Activated CD8-positive, alpha-beta T cell treated with anti-CD3 and anti-CD28 coated beads, Interleukin-2, amount 10 ng/mL, durations not matched to agents 7 days and 5 days (primary cell): ENCODE measurements around the gene DHRS2. TPM values are rescaled to one million over a fixed set of nuclear protein-coding genes. Genes with fewer than 3 reads are reported as not detected.
"Not testable (repeated sequence)": the region's sequence is repeated elsewhere in the genome, so short reads cannot be mapped to it uniquely, and the experiment has no call there.

Experiments
- ATAC-seq: fragments of 150-1000 bp; cut with Tn5 transposase; one replicate; pipeline ENCODE4 v1.10.0; 2021; ENCODE audit warnings: moderate library complexity
- CTCF ChIA-PET: fragments of 350-600 bp; sonication (Branson Sonifier 250); formaldehyde crosslinking; loops from one replicate; lab custom pipeline; 2021; ENCODE audit warnings: antibody characterized with exemption; lab: Charles Lee
- POLR2A ChIA-PET: fragments of 350-600 bp; sonication (Branson Sonifier 250); formaldehyde crosslinking; loops from one replicate; lab custom pipeline; 2021; ENCODE audit warnings: antibody characterized with exemption; lab: Charles Lee
- DNase-seq: peaks from one replicate; pipeline ENCODE4 v3.0.0-alpha.2; 2020
- H3K27ac Mint-ChIP-seq: one replicate; pipeline ENCODE4 v1.8.0; 2021; ENCODE audit warnings: mild to moderate bottlenecking, mixed read lengths
- H3K27me3 Mint-ChIP-seq: one replicate; pipeline ENCODE4 v1.8.0; 2021; ENCODE audit warnings: low read depth, mixed read lengths
- H3K36me3 Mint-ChIP-seq: one replicate; pipeline ENCODE4 v1.8.0; 2021; ENCODE audit warnings: low read depth, mixed read lengths
- H3K4me1 Mint-ChIP-seq: one replicate; pipeline ENCODE4 v1.8.0; 2021; ENCODE audit warnings: low read depth, mixed read lengths
- H3K4me3 Mint-ChIP-seq: one replicate; pipeline ENCODE4 v1.8.0; 2021; ENCODE audit warnings: mild to moderate bottlenecking, mixed read lengths
- H3K9me3 Mint-ChIP-seq: one replicate; pipeline ENCODE4 v1.8.0; 2022; ENCODE audit warnings: mixed read lengths; ENCODE audit not compliant: insufficient read depth
- total RNA-seq, 2 experiments: library from RNA; stranded (reverse); gene quantifications; one replicate each; pipeline ENCODE4 v1.2.3, GENCODE V29; 2021

DHRS2 gene, protein sequence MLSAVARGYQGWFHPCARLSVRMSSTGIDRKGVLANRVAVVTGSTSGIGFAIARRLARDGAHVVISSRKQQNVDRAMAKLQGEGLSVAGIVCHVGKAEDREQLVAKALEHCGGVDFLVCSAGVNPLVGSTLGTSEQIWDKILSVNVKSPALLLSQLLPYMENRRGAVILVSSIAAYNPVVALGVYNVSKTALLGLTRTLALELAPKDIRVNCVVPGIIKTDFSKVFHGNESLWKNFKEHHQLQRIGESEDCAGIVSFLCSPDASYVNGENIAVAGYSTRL
- total RNA-seq: under 1 TPM; 0.24 to 0.44 TPM

DNA sequence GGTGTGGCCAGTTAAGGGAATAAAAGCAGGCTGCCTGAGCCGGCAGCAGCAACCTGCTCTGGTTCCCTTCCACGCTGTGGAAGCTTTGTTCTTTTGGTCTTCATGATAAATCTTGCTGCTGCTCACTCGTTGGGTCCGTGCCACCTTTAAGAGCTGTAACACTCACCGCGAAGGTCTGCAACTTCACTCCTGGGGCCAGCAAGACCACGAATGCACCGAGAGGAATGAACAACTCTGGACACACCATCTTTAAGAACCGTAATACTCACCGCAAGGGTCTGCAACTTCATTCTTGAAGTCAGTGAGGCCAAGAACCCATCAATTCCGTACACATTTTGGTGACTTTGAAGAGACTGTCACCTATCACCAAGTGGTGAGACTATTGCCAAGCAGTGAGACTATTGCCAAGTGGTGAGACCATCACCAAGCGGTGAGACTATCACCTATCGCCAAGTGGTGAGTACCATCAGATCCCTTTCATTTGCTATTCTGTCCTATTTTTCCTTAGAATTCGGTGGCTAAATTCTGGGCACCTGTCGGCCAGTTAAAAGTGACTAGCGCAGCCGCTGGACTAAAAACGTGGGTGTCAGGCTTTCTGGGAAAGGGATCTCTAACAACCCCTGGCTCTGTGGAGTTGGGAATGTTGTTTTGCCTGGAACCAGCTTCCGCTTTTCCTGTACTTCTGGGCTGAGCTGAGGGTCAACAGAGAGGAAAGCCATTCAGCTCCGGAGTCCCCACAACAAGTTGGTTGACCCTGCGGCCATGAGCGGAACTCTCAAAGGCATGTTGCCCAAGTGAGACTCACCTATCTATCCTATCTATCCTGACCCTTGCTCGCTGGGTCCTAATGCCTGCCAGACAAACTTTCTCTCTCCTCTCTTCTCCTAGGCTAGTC is at the start of gene DHRS2:
TSS of gene DHRS2 (plus strand) at position 48 of the 895 bp plus-strand sequence. CDS start 2,501 bp downstream, outside the sequence.
- POLR2A ChIA-PET: no interaction called here
- CTCF ChIA-PET: interaction anchor here (1.2 to 7.0 kb wide), 2 partner anchors 47 to 317 kb away, joined by 3 to 110 read pairs; no protein-coding TSS in a partner anchor
- H3K27me3 Mint-ChIP-seq: peaks cover 5% of the 10 kb centered on the region
- no peaks in the 10 kb centered on the region for H3K9me3 Mint-ChIP-seq
- DNase-seq (no peak), ATAC-seq (no peak)
- no peak within 1 kb of the TSS for H3K4me3 Mint-ChIP-seq
- H3K27ac Mint-ChIP-seq: no peak within 1 kb of the TSS
- peaks cover 8% of the 10 kb centered on the region for H3K4me1 Mint-ChIP-seq
- no peaks in the 10 kb centered on the region for H3K36me3 Mint-ChIP-seq

DNA sequence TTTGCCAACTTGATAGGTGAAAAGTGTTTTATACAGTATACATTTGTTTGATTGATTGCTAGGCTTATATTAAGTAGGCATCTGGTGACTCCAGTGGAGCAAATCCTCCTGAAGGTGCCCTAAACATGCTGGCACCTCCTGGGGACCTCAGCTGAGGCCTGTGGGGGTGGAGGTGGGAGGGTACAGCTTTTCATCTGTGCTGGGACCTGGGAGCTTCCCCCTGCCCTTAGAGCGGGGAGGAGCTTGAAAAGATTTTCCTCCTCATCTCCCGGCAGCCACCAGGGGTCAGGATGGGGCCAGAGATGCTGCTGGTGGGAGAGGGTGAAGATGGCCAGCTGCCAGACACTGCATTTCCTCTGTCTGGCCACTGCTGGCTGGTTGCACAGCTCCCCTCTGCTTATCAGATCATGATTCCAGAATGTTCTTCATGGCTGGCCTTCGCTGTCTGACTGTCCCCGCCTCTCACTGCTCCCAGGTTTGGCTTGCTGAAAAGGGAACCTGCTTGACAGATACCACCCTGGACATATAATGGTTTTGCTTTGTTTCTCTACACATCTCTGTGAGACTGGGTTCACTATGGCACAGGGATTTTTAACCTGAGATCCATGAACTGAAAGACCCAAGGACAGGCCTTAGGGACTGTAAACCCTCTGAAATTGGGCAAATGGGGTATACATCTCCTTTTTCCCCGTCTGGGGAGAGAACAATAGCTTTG is 47.1 kb upstream of the DHRS2 start:
- H3K36me3 Mint-ChIP-seq: no peaks in the 10 kb centered on the region
- CTCF ChIA-PET: interaction anchor here (0.6 to 3.8 kb wide), 43 partner anchors 8 to 365 kb away, joined by 3 to 110 read pairs (median 4); partner anchors contain the start of genes DHRS2 and DHRS4
- H3K4me3 Mint-ChIP-seq: no peak overlapping the region
- H3K27ac Mint-ChIP-seq: no peak overlapping the region
- ATAC-seq (peak; percentile 99), DNase-seq (peak; percentile 88)
- H3K4me1 Mint-ChIP-seq: peaks cover 11% of the 10 kb centered on the region
- peaks cover 11% of the 10 kb centered on the region for H3K27me3 Mint-ChIP-seq
- POLR2A ChIA-PET: no interaction called here
- H3K9me3 Mint-ChIP-seq: no peaks in the 10 kb centered on the region

DNA sequence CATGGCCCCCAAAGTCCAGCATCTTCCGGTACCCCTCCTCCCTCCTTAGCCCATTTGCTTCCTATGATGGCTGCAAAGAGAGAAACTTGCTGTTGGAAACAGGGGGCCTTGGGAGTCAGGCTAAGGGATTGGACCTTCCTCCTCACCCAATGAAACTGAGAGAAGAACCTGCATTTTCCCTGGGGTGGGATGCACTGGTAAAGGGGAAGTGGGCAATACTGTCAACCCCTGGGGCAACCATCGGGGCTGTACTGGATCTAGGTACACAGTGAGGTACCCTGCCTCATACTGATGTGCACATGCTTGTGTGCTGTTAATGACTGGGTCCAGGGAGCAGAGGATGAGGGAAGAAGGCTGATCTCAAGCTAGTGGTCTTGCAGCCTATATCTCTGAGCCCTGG is 46.6 kb upstream of the DHRS2 start:
- Mint-ChIP-seq H3K36me3 (no peaks in the 10 kb centered on the region), H3K27me3 (peaks cover 11% of the 10 kb centered on the region), H3K4me3 (no peak overlapping the region), H3K4me1 (peaks cover 11% of the 10 kb centered on the region), H3K27ac (no peak overlapping the region), H3K9me3 (no peaks in the 10 kb centered on the region)
- no peak for DNase-seq
- CTCF ChIA-PET: interaction anchor here (0.6 to 3.8 kb wide), 37 partner anchors 8 to 364 kb away, joined by 3 to 110 read pairs (median 4); partner anchors contain the start of genes DHRS2 and DHRS4
- POLR2A ChIA-PET: no interaction called here
- no peak for ATAC-seq

DNA sequence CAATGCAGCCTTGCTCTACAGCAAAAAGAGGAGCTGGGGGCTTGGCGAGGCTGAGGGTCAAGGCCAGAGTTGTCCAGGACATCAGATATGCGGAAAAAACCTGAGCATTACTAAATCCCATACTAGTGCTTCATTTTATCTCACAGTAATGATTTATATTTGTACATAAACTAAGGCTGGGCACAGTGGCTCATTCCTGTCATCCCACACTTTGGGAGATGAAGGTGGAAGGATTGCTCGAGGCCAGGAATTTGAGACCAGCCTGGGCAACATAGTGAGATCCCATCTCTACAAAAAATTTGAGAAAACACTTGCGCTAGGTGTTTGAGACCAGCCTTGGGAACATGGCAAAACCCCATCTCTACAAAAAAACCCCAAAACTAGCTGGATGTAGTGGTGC is 46.0 kb upstream of the DHRS2 start:
- Mint-ChIP-seq H3K27me3 (peaks cover 15% of the 10 kb centered on the region), H3K4me1 (peaks cover 11% of the 10 kb centered on the region), H3K27ac (no peak overlapping the region), H3K4me3 (no peak overlapping the region), H3K9me3 (no peaks in the 10 kb centered on the region), H3K36me3 (no peaks in the 10 kb centered on the region)
- DNase-seq (no peak), ATAC-seq (no peak)
- ChIA-PET POLR2A (no interaction called here), CTCF (interaction anchor here (1.2 to 3.8 kb wide), 7 partner anchors 10 to 340 kb away, joined by 3 to 110 read pairs (median 22); partner anchors contain the start of gene DHRS2)

DNA sequence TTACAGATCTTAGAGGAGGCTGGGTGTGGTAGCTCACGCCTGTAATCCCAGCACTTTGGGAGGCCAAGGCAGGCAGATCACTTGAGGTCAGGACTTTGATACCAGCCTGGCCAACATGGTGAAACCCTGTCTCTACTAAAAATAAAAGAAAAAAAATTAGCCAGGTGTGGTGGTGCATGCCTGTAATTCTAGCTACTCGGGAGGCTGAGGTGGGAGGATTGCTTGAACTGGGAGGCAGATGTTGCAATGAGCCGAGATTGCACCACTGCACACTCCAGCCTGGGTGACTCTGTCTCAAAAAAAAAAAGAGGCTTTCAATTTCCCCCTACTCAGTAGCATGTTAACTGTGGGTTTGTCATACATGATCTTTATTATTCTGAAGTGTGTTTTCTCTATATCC is 42.0 kb upstream of the DHRS2 start:
- H3K9me3 Mint-ChIP-seq, H3K36me3 Mint-ChIP-seq, H3K4me3 Mint-ChIP-seq, ATAC-seq, H3K4me1 Mint-ChIP-seq, H3K27me3 Mint-ChIP-seq, H3K27ac Mint-ChIP-seq, DNase-seq: not testable (repeated sequence)
- ChIA-PET POLR2A (interaction anchor here (1.0 kb wide), 1 partner anchor 36 kb away, joined by 3 read pairs; no protein-coding TSS in a partner anchor), CTCF (interaction anchor here (3.0 kb wide), 1 partner anchor 38 kb away, joined by 16 read pairs; no protein-coding TSS in a partner anchor)

DNA sequence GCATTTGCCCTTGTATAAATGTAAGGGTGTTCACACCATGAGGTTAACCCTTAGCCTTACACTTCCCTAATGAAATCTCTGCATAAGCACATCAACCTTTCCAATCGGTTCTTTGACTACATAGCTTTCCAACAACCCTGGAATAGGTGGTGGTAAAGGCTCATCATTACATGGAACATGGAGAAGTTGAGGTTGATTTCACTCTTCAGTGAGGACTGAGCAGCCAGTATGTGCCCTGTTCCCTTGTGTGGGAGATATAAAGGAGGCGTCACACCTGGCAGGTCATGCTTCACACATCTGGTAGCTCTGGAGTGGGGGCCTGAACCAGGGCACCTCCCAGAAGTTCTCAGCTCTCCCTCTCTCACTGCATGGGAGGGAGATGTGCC is 35.8 kb upstream of the DHRS2 start:
- no peaks in the 10 kb centered on the region for H3K36me3 Mint-ChIP-seq
- H3K4me1 Mint-ChIP-seq: no peaks in the 10 kb centered on the region
- POLR2A ChIA-PET: interaction anchor here (1.0 kb wide), 1 partner anchor 34 kb away, joined by 3 read pairs; no protein-coding TSS in a partner anchor
- no peaks in the 10 kb centered on the region for H3K27me3 Mint-ChIP-seq
- H3K9me3 Mint-ChIP-seq: no peaks in the 10 kb centered on the region
- no peak overlapping the region for H3K27ac Mint-ChIP-seq
- no peak for ATAC-seq
- H3K4me3 Mint-ChIP-seq: no peak overlapping the region
- DNase-seq: no peak
- CTCF ChIA-PET: interaction anchor here (1.3 to 3.7 kb wide), 3 partner anchors 10 to 32 kb away, joined by 6 to 22 read pairs (median 10); no protein-coding TSS in a partner anchor

DNA sequence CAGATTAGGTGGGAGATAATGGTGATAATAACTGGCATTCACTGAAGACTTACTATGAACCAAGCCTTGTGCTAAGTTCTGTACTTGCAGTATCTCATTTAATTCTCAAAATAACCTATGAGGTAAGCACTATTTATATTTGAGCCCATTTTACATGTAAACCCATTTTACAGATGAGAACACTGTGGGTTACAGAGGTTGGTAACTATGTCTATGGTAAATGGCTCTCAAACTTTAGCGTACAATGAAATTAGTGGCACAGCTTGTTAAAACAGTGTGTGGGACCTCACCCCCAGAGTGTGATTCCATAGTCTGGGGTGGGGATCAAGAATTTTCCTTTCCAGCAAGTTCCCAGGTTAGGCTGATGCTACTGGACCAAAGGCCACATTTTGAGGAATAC is 35.4 kb upstream of the DHRS2 start:
- peaks cover 4% of the 10 kb centered on the region for H3K4me1 Mint-ChIP-seq
- no peaks in the 10 kb centered on the region for H3K36me3 Mint-ChIP-seq
- DNase-seq: no peak
- no peak overlapping the region for H3K27ac Mint-ChIP-seq
- POLR2A ChIA-PET: no interaction called here
- no peaks in the 10 kb centered on the region for H3K9me3 Mint-ChIP-seq
- CTCF ChIA-PET: interaction anchor here (1.3 to 3.7 kb wide), 3 partner anchors 10 to 31 kb away, joined by 6 to 22 read pairs (median 10); no protein-coding TSS in a partner anchor
- no peak for ATAC-seq
- H3K27me3 Mint-ChIP-seq: no peaks in the 10 kb centered on the region
- no peak overlapping the region for H3K4me3 Mint-ChIP-seq

DNA sequence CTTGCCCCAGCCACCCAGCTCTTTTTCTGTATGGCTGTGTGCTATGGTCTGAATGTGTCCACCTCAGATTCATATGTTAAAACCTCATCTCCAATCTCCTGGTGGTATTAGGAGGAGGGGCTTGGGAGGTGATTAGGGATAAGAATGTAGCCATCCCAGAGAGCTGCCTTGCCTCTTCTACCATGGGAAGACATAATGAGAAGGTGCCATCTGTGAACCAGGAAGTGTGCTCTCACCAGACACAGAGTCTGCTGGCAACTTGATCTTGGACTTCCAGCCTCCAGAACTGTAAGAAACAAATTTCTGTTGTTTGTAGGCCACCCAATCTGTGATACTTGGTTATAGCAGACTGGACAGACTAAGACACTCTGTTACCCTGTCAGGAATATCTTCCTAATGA is 34.7 kb upstream of the DHRS2 start:
- no peak overlapping the region for H3K27ac Mint-ChIP-seq
- H3K36me3 Mint-ChIP-seq: no peaks in the 10 kb centered on the region
- no peak overlapping the region for H3K4me3 Mint-ChIP-seq
- H3K27me3 Mint-ChIP-seq: no peaks in the 10 kb centered on the region
- CTCF ChIA-PET: interaction anchor here (1.3 to 3.7 kb wide), 3 partner anchors 9 to 31 kb away, joined by 6 to 22 read pairs (median 10); no protein-coding TSS in a partner anchor
- H3K4me1 Mint-ChIP-seq: peaks cover 11% of the 10 kb centered on the region
- no peak for ATAC-seq
- POLR2A ChIA-PET: no interaction called here
- no peaks in the 10 kb centered on the region for H3K9me3 Mint-ChIP-seq
- DNase-seq: no peak

DNA sequence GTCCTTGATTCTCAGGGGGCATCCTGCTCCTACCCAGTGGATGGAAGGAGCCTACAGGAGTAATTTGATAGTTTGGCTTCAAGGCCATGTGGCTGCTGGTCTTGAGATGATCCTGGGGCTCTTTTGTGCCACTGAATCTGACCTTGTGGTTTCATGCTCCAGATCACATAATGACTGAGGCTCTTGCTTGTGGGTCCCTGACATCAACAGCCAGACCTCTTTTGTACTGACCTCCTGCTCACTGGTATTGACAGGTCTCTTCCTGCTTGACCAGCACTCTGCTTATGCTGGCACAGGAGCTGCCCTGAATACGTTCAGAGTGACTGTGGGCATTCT is 34.4 kb upstream of the DHRS2 start:
- Mint-ChIP-seq H3K36me3 (no peaks in the 10 kb centered on the region), H3K4me3 (no peak overlapping the region), H3K4me1 (peaks cover 14% of the 10 kb centered on the region), H3K9me3 (no peaks in the 10 kb centered on the region), H3K27me3 (no peaks in the 10 kb centered on the region), H3K27ac (no peak overlapping the region)
- no peak for DNase-seq
- CTCF ChIA-PET: interaction anchor here (1.3 to 3.7 kb wide), 4 partner anchors 9 to 30 kb away, joined by 3 to 22 read pairs (median 8); no protein-coding TSS in a partner anchor
- ATAC-seq: no peak
- POLR2A ChIA-PET: no interaction called here

DNA sequence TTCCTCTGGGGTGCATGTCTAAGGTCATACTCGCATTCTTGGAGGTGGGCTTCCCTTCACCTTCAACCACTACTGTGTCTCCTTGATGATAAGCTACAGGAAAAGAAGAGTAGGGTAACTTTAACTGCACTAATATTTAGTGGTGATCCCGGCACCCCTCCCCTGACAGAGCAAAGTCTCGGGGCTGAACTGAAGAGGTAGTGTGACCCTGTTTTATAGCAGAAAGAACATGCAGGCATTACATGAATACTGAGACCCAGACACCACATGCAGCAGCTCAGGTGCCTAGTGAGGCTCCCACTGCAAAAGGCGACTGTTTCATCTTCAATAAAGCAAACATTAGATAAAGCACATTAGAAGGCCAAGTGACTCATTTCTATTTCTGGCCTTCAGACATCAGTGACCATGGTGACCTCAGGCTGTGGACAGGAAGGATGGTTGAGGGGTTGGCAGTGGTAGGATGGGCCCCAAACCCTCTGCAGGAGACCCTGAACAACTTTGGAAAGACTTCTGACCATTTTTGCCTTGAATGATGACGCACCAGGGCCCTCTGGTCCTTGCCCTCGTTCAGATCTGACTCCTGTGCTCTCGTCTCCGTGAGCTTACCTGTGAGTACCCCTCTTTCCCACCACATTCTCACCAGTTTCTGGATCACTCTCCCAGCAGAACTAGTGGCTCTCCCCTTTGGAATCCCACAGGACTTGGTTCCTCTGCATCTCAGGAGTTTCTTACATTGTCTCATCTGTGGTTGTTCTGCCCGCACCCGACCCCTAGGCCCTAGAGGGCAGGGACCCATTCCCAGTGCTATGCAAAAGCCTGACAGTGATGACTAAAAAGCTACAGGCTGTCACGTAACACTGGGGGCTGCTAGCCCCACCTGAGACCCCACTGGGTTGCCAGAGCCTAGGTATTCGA is 33.7 kb upstream of the DHRS2 start:
- no peak for DNase-seq
- Mint-ChIP-seq H3K36me3 (no peaks in the 10 kb centered on the region), H3K4me1 (peaks cover 18% of the 10 kb centered on the region), H3K27me3 (no peaks in the 10 kb centered on the region), H3K27ac (no peak overlapping the region), H3K9me3 (no peaks in the 10 kb centered on the region), H3K4me3 (no peak overlapping the region)
- no peak for ATAC-seq
- POLR2A ChIA-PET: no interaction called here
- CTCF ChIA-PET: interaction anchor here (1.3 to 3.7 kb wide), 3 partner anchors 11 to 30 kb away, joined by 3 to 22 read pairs (median 10); no protein-coding TSS in a partner anchor
